ENCODE measurements around the gene RRM2. TPM values are rescaled to one million over a fixed set of nuclear protein-coding genes. Genes with fewer than 3 reads are reported as not detected.

The RRM2 gene
- total RNA-seq, 1 experiment from 2014 or later: 330 TPM

DNA sequence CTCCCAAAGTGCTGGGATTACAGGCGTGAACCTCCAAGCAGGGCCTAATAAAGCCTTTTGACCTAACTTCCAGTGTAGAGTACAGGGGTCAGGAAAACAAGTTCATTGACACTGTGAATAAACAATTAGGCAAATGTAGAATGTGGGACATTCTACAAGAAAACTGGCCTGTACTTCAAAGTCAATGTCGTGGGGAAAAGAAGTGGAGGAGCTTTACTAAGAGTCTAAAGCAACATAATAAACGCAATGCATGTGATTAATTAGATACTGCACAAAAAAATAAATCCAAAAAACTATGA lies 3.6 kb upstream of the RRM2 start:
- peaks cover 14 to 34% of the 10 kb centered on the region in 2 experiments; a peak in 3 of 4 replicates for H3K4me1 ChIP-seq (ENCODE audit: control insufficient read depth in 1 of 2, insufficient read depth in 2 of 2, low read length in 2 of 2)
- H3K4me2 ChIP-seq (ENCODE audit: low read length): peak overlapping the region; percentile 88; the same call in 1 of the 2 replicates
- peaks cover 3% of the 10 kb centered on the region; the same call in 1 of the 2 replicates for H4K20me1 ChIP-seq (ENCODE audit: insufficient read depth)
- H3K9me2 ChIP-seq (ENCODE audit: insufficient read depth): no peaks in the 10 kb centered on the region
- BruUV-seq (replicated peaks): no TSS peak
- no peaks in the 10 kb centered on the region for H3K9me3 ChIP-seq (ENCODE audit: control insufficient read depth in 1 of 2, insufficient read depth in 1 of 2, low read depth in 1 of 2, low read length in 2 of 2)
- no peak overlapping the region for H3K4me3 ChIP-seq (replicated peaks in 1 of 2; ENCODE audit: low read depth in 1 of 2, low read length in 2 of 2)
- intact Hi-C loops (cut with micrococcal nuclease): no loop called here
- POLR2A ChIA-PET: interaction anchor here (1.1 kb wide), 1 partner anchor 290 kb away, joined by 3 read pairs; no protein-coding TSS in a partner anchor
- H3K27ac ChIP-seq (ENCODE audit: low read depth, low read length): no peak overlapping the region
- H2AFZ ChIP-seq (ENCODE audit: low read depth, low read length, poor library complexity, severe bottlenecking): no peak overlapping the region
- peaks cover 0 to 9% of the 10 kb centered on the region in 2 experiments; a peak in 2 of 4 replicates for H3K36me3 ChIP-seq (ENCODE audit: control insufficient read depth in 1 of 2, insufficient read depth in 2 of 2, low read length in 2 of 2)
- no peak for ATAC-seq
- RAD21 ChIA-PET (ENCODE audit: low non-redundant PET in 1 of 2, low total read pairs in 2 of 2, uncharacterized antibody in 2 of 2, unreplicated experiment in 2 of 2): no interaction called here
- no peak for DNase-seq (ENCODE audit: low read depth, low spot score)
- CTCF ChIA-PET: interaction anchor here (1.2 kb wide), 2 partner anchors 47 to 316 kb away, joined by 3 read pairs; no protein-coding TSS in a partner anchor
- H3K9ac ChIP-seq (ENCODE audit: low read length): no peak overlapping the region
- TF ChIP-seq JUND (IDR thresholded peaks at IDR 0.05) (no peak), FOSL1 (IDR thresholded peaks at IDR 0.05; ENCODE audit: low read depth) (no peak), EGR1 (IDR thresholded peaks at IDR 0.05; ENCODE audit: low read depth) (no peak), SIN3A (IDR thresholded peaks at IDR 0.05; ENCODE audit: low read depth) (no peak), POLR2A (IDR thresholded peaks at IDR 0.05; ENCODE audit: borderline replicate concordance, extremely low read depth, insufficient read depth, insufficient read length) (no peak), YY1 (IDR thresholded peaks at IDR 0.05; ENCODE audit: extremely low read depth, insufficient replicate concordance, low read depth, low read length) (no peak), ZNF274 (IDR thresholded peaks at IDR 0.05; ENCODE audit: low read depth, low read length) (no peak)
- TF ChIP-seq, protein P1, sequence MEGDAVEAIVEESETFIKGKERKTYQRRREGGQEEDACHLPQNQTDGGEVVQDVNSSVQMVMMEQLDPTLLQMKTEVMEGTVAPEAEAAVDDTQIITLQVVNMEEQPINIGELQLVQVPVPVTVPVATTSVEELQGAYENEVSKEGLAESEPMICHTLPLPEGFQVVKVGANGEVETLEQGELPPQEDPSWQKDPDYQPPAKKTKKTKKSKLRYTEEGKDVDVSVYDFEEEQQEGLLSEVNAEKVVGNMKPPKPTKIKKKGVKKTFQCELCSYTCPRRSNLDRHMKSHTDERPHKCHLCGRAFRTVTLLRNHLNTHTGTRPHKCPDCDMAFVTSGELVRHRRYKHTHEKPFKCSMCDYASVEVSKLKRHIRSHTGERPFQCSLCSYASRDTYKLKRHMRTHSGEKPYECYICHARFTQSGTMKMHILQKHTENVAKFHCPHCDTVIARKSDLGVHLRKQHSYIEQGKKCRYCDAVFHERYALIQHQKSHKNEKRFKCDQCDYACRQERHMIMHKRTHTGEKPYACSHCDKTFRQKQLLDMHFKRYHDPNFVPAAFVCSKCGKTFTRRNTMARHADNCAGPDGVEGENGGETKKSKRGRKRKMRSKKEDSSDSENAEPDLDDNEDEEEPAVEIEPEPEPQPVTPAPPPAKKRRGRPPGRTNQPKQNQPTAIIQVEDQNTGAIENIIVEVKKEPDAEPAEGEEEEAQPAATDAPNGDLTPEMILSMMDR (IDR thresholded peaks at IDR 0.05 in 2 of 3, conservative IDR thresholded peaks at IDR 0.05 in 1 of 3; ENCODE audit: borderline replicate concordance in 1 of 3, insufficient read depth in 1 of 3, low read depth in 2 of 3, low read length in 2 of 3): no peak
- TF ChIP-seq, protein P2, sequence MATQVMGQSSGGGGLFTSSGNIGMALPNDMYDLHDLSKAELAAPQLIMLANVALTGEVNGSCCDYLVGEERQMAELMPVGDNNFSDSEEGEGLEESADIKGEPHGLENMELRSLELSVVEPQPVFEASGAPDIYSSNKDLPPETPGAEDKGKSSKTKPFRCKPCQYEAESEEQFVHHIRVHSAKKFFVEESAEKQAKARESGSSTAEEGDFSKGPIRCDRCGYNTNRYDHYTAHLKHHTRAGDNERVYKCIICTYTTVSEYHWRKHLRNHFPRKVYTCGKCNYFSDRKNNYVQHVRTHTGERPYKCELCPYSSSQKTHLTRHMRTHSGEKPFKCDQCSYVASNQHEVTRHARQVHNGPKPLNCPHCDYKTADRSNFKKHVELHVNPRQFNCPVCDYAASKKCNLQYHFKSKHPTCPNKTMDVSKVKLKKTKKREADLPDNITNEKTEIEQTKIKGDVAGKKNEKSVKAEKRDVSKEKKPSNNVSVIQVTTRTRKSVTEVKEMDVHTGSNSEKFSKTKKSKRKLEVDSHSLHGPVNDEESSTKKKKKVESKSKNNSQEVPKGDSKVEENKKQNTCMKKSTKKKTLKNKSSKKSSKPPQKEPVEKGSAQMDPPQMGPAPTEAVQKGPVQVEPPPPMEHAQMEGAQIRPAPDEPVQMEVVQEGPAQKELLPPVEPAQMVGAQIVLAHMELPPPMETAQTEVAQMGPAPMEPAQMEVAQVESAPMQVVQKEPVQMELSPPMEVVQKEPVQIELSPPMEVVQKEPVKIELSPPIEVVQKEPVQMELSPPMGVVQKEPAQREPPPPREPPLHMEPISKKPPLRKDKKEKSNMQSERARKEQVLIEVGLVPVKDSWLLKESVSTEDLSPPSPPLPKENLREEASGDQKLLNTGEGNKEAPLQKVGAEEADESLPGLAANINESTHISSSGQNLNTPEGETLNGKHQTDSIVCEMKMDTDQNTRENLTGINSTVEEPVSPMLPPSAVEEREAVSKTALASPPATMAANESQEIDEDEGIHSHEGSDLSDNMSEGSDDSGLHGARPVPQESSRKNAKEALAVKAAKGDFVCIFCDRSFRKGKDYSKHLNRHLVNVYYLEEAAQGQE (IDR thresholded peaks at IDR 0.05; ENCODE audit: low read depth): no peak
- no peaks in the 10 kb centered on the region for H3K27me3 ChIP-seq (ENCODE audit: insufficient read depth, low read length)
- H3K79me2 ChIP-seq (ENCODE audit: insufficient read depth, low read length): peaks cover 29% of the 10 kb centered on the region

Measured in HCT116 (cell line).